Esophagus muscularis mucosa (tissue), 4 donors: Measurements from ENCODE around the gene PUDP. TPM values are rescaled to one million over a fixed set of nuclear protein-coding genes. Genes with fewer than 3 reads are reported as not detected.
"Not testable (repeated sequence)": the region's sequence is repeated elsewhere in the genome, so short reads cannot be mapped to it uniquely, and the experiment has no call there.

Source experiments
- DNase-seq: peaks from one replicate; pipeline ENCODE4 v3.0.0-alpha.2; 2017; ENCODE audit errors: extremely low spot score
- H3K27ac ChIP-seq, 4 donors: fragments of 200-600 bp; sonication (generic); replicated peaks in 1 of 4; 1 replicate in 3 of 4; 2 replicates in 1 of 4; pipeline ENCODE4 v1.5.1; 2016 to 2019; ENCODE audit warnings: mild to moderate bottlenecking in 1 of 4
- H3K27me3 ChIP-seq, 4 donors: fragments of 200-600 bp; sonication (generic); one replicate each; pipeline versions ENCODE4 v1.5.1 to v1.6.0; 2016 to 2019
- H3K36me3 ChIP-seq, 4 donors: fragments of 200-600 bp; sonication (generic); one replicate each; pipeline ENCODE4 v1.5.1; 2016 to 2019
- H3K4me1 ChIP-seq, 4 donors: fragments of 200-600 bp; sonication (generic); one replicate each; pipeline ENCODE4 v1.5.1; 2016 to 2019
- H3K4me3 ChIP-seq, 4 donors: fragments of 200-600 bp; sonication (generic); 1 replicate in 2 of 4; 2 replicates in 2 of 4; pipeline ENCODE4 v1.5.1; 2016 to 2019; ENCODE audit warnings: mild to moderate bottlenecking in 4 of 4, moderate library complexity in 1 of 4
- H3K9me3 ChIP-seq, 4 donors: fragments of 200-600 bp; sonication (generic); 1 replicate in 3 of 4; 2 replicates in 1 of 4; pipeline ENCODE4 v1.5.1; 2016 to 2019
- CTCF ChIP-seq, 3 experiments: fragments of 200-600 bp in 2 of 3; fragments of 450-650 bp in 1 of 3; sonication (generic) in 2 of 3; IDR thresholded peaks; one replicate each; pipeline ENCODE4 v1.5.1; 2017 to 2019; ENCODE audit warnings: antibody characterized with exemption in 3 of 3, mild to moderate bottlenecking in 2 of 3, moderate library complexity in 1 of 3
- EP300 ChIP-seq: sonication (generic); formaldehyde crosslinking; IDR thresholded peaks from one replicate; pipeline ENCODE4 v1.6.1; 2017; ENCODE audit warnings: antibody characterized with exemption
- POLR2A ChIP-seq: fragments of 450-650 bp; IDR thresholded peaks from one replicate; pipeline ENCODE4 v1.6.1; 2017; ENCODE audit warnings: antibody characterized with exemption, moderate library complexity, mild to moderate bottlenecking, low read depth
- POLR2AphosphoS5 ChIP-seq, 2 donors: sonication (generic); formaldehyde crosslinking; IDR thresholded peaks; one replicate each; pipeline ENCODE4 v1.6.1; 2017; ENCODE audit warnings: antibody characterized with exemption in 2 of 2
- WGBS: methylation state at CpG from one replicate; pipeline ENCODE4 v1.1.5; 2018; 5-methylcytosine and 5-hydroxymethylcytosine counted together
- intact Hi-C: fragments of 100-400 bp; cut with DNase I; formaldehyde crosslinking; loops from one replicate; pipeline ENCODE4 v1.15.1; 2023
- total RNA-seq, 4 donors: library from RNA; depleted of rRNA; stranded (reverse); fragments of >200 nt; gene quantifications; one replicate each; pipeline versions ENCODE4 v1.1.0 to v1.2.1, GENCODE V29; 2016

PUDP gene
- total RNA-seq, 4 donors from 2014 or later, result 5.6 to 14.2 (median 9.1) TPM

GRCh38 chrX:7190157-7190556 is 42.2 kb upstream of the PUDP start:
- H3K27me3 ChIP-seq, result no peaks in the 10 kb centered on the region
- intact Hi-C loops, result no loop called here
- no peak for DNase-seq
- no peaks in the 10 kb centered on the region for H3K36me3 ChIP-seq
- TF ChIP-seq POLR2AphosphoS5 (IDR thresholded peaks at IDR 0.05), result no peak
- no peak for TF ChIP-seq CTCF (IDR thresholded peaks at IDR 0.05)
- no peak for TF ChIP-seq EP300
- TF ChIP-seq POLR2A, result no peak
- WGBS, result 97% methylated on average over 2 of the region's 2 CpGs
- no peak overlapping the region for H3K4me3 ChIP-seq
- H3K27ac ChIP-seq, result no peak overlapping the region
- no peaks in the 10 kb centered on the region for H3K9me3 ChIP-seq
- no peaks in the 10 kb centered on the region for H3K4me1 ChIP-seq

- no peak overlapping the region for H3K27ac ChIP-seq
- no peaks in the 10 kb centered on the region for H3K36me3 ChIP-seq
- H3K27me3 ChIP-seq, result no peaks in the 10 kb centered on the region
- no peak for DNase-seq
- H3K4me3 ChIP-seq, result no peak overlapping the region
- no peaks in the 10 kb centered on the region for H3K9me3 ChIP-seq
- no peaks in the 10 kb centered on the region for H3K4me1 ChIP-seq
- no peak for TF ChIP-seq EP300
- WGBS, result 93% methylated on average over 2 of the region's 2 CpGs
- intact Hi-C loops, result no loop called here
These were observed 40.7 kb upstream of the PUDP start for GRCh38 chrX:7188672-7189071.

GRCh38 chrX:7184816-7185215 is 36.9 kb upstream of the PUDP start:
- no peak overlapping the region for H3K4me3 ChIP-seq
- no peak for TF ChIP-seq CTCF (IDR thresholded peaks at IDR 0.05)
- TF ChIP-seq POLR2A, result no peak
- TF ChIP-seq EP300, result no peak
- TF ChIP-seq POLR2AphosphoS5 (IDR thresholded peaks at IDR 0.05), result no peak
- no peaks in the 10 kb centered on the region for H3K4me1 ChIP-seq
- H3K36me3 ChIP-seq, result no peaks in the 10 kb centered on the region
- H3K27ac ChIP-seq, result no peak overlapping the region
- no peak for DNase-seq
- WGBS, result 60% methylated on average over 3 of the region's 3 CpGs
- H3K27me3 ChIP-seq, result no peaks in the 10 kb centered on the region
- intact Hi-C loops, result no loop called here
- no peaks in the 10 kb centered on the region for H3K9me3 ChIP-seq

- no peaks in the 10 kb centered on the region for H3K9me3 ChIP-seq
- no peaks in the 10 kb centered on the region for H3K4me1 ChIP-seq
- H3K36me3 ChIP-seq, result no peaks in the 10 kb centered on the region
- no peak for DNase-seq
- 93% methylated on average over 2 of the region's 2 CpGs for WGBS
- intact Hi-C loops, result no loop called here
- H3K27ac ChIP-seq, result no peak overlapping the region
- H3K4me3 ChIP-seq, result no peak overlapping the region
- TF ChIP-seq CTCF (IDR thresholded peaks at IDR 0.05), result no peak
- TF ChIP-seq POLR2A, result no peak
- no peak for TF ChIP-seq EP300
- TF ChIP-seq POLR2AphosphoS5 (IDR thresholded peaks at IDR 0.05), result no peak
- H3K27me3 ChIP-seq, result no peaks in the 10 kb centered on the region
These were observed 31.5 kb upstream of the PUDP start for GRCh38 chrX:7179446-7179845.

- H3K27ac ChIP-seq, DNase-seq, H3K36me3 ChIP-seq, H3K4me3 ChIP-seq, H3K27me3 ChIP-seq, intact Hi-C loops, H3K9me3 ChIP-seq, H3K4me1 ChIP-seq: not testable (repeated sequence)
- 88% methylated on average over 2 of the region's 2 CpGs for WGBS
These were observed 30.9 kb upstream of the PUDP start for GRCh38 chrX:7178859-7179258.

- 98% methylated on average over 3 of the region's 3 CpGs for WGBS
- no peak overlapping the region for H3K27ac ChIP-seq
- H3K4me3 ChIP-seq, result no peak overlapping the region
- H3K4me1 ChIP-seq, result no peaks in the 10 kb centered on the region
- intact Hi-C loops, result no loop called here
- peaks cover 0 to 6% (median 0%) of the 10 kb centered on the region in 4 donors for H3K9me3 ChIP-seq
- H3K27me3 ChIP-seq, result no peaks in the 10 kb centered on the region
- H3K36me3 ChIP-seq, result no peaks in the 10 kb centered on the region
- no peak for TF ChIP-seq EP300
- TF ChIP-seq CTCF (IDR thresholded peaks at IDR 0.05), result peak in 2 of 3 experiments; percentile 3 to 9
- no peak for TF ChIP-seq POLR2A
- TF ChIP-seq POLR2AphosphoS5 (IDR thresholded peaks at IDR 0.05), result no peak
- DNase-seq, result no peak
These were observed 22.9 kb upstream of the PUDP start for GRCh38 chrX:7170898-7171297.
